Lower leg skin (tissue), 3 donors: ENCODE results near the gene WASHC2C.
"Not testable (repeated sequence)": the region's sequence is repeated elsewhere in the genome, so short reads cannot be mapped to it uniquely, and the experiment has no call there.

Experiments used
- POLR2A ChIP-seq, 2 donors: fragments of 450-650 bp; IDR thresholded peaks; one replicate each; pipeline ENCODE4 v1.6.1; 2016 to 2017; ENCODE audit warnings: antibody characterized with exemption in 2 of 2, mild to moderate bottlenecking in 1 of 2, moderate library complexity in 1 of 2
- TF ChIP-seq, protein P1 (sequence below), 3 donors: fragments of 450-650 bp; IDR thresholded peaks; one replicate each; pipeline ENCODE4 v1.5.1; 2016; ENCODE audit warnings: antibody characterized with exemption in 3 of 3, mild to moderate bottlenecking in 3 of 3, moderate library complexity in 2 of 3

DNA sequence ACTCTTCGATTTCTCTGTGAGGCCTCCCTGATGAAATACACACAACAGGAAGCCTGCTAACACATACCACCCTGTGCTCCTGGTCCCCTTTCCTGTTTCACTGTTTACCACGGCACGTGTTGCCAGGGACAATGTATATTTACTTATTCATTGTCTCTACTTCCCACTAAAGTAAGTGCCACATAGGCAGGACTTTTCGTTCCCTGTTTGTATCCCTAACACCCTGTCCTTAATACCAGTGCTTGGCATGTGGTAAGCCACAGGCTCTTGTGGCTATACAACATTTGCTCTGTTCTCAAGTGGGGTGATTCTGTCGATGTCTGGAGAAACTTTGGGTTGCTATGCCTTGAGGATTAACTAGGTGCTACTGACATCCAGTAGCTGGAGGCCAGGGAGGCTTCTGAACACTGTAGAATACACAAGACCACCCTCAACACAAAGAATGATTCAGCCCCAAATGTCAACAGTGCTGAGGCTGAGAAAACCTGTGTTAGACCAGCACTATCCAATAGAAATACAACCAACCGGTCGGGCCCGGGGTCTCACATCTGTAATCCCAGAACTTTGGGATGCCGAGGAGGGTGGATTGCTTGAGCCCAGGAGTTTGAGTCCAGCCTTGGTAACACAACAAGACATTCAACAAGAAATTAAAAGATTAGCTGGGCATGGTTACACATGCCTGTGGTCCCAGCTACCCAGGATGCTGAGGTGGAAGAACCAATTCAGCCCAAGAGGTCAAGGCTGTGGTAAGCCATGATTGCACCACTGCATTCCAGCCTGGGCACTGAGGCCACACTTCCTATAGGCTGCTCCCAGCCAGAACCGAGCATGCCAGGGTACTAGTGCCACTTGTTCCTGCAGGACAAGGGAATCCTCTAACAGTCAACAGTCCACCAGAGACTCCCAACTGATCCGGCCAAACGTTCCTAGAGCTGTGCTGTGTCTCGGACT lies 76.3 kb downstream of the WASHC2C start:
- TF ChIP-seq, protein P1, sequence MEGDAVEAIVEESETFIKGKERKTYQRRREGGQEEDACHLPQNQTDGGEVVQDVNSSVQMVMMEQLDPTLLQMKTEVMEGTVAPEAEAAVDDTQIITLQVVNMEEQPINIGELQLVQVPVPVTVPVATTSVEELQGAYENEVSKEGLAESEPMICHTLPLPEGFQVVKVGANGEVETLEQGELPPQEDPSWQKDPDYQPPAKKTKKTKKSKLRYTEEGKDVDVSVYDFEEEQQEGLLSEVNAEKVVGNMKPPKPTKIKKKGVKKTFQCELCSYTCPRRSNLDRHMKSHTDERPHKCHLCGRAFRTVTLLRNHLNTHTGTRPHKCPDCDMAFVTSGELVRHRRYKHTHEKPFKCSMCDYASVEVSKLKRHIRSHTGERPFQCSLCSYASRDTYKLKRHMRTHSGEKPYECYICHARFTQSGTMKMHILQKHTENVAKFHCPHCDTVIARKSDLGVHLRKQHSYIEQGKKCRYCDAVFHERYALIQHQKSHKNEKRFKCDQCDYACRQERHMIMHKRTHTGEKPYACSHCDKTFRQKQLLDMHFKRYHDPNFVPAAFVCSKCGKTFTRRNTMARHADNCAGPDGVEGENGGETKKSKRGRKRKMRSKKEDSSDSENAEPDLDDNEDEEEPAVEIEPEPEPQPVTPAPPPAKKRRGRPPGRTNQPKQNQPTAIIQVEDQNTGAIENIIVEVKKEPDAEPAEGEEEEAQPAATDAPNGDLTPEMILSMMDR (IDR thresholded peaks at IDR 0.05), result not testable (repeated sequence)
- TF ChIP-seq POLR2A (IDR thresholded peaks at IDR 0.05), result not testable (repeated sequence)
